Measurements from ENCODE around the gene MYLK4.

The MYLK4 gene

GRCh38 chr6:2740581-2740980 is 10.1 kb downstream of the MYLK4 start:
- DNase-seq (ENCODE audit: extremely low read depth, low read depth), result no peak
- TF ChIP-seq CTCF (IDR thresholded peaks at IDR 0.05; ENCODE audit: low read depth, low read length), result no peak

- TF ChIP-seq CTCF (IDR thresholded peaks at IDR 0.05; ENCODE audit: low read depth, low read length), result no peak
- DNase-seq (ENCODE audit: extremely low read depth, low read depth), result no peak
Observed at GRCh38 chr6:2739335-2739734, 11.4 kb downstream of the MYLK4 start.

- peak; percentile 80 for TF ChIP-seq CTCF (IDR thresholded peaks at IDR 0.05; ENCODE audit: low read depth, low read length)
- DNase-seq (ENCODE audit: extremely low read depth, low read depth), result peak; percentile 20
Observed at GRCh38 chr6:2738373-2738979, 12.2 kb downstream of the MYLK4 start.

GRCh38 chr6:2737885-2738284 is 12.8 kb downstream of the MYLK4 start:
- DNase-seq (ENCODE audit: extremely low read depth, low read depth), result no peak
- TF ChIP-seq CTCF (IDR thresholded peaks at IDR 0.05; ENCODE audit: low read depth, low read length), result no peak

- DNase-seq (ENCODE audit: extremely low read depth, low read depth), result no peak
- TF ChIP-seq CTCF (IDR thresholded peaks at IDR 0.05; ENCODE audit: low read depth, low read length), result no peak
Observed at GRCh38 chr6:2734488-2735166, 16.1 kb downstream of the MYLK4 start.

- DNase-seq (ENCODE audit: extremely low read depth, low read depth), result no peak
- no peak for TF ChIP-seq CTCF (IDR thresholded peaks at IDR 0.05; ENCODE audit: low read depth, low read length)
Observed at GRCh38 chr6:2733736-2734480, 16.8 kb downstream of the MYLK4 start.

- DNase-seq (ENCODE audit: extremely low read depth, low read depth), result no peak
- no peak for TF ChIP-seq CTCF (IDR thresholded peaks at IDR 0.05; ENCODE audit: low read depth, low read length)
Observed at GRCh38 chr6:2733324-2733723, 17.4 kb downstream of the MYLK4 start.

Measured in AG09319 (cell line).